GM10266 (cell line): ENCODE results near the gene PPP2R5A.
"Not testable (repeated sequence)": the region's sequence is repeated elsewhere in the genome, so short reads cannot be mapped to it uniquely, and the experiment has no call there.

ENCODE experiments used
- DNase-seq: peaks from one replicate; pipeline ENCODE4 v3.0.0; 2012; ENCODE audit errors: extremely low spot score
- CTCF ChIP-seq: IDR thresholded peaks from 2 replicates; pipeline ENCODE4 v1.5.1; 2012; ENCODE audit warnings: mild to moderate bottlenecking, low read depth; ENCODE audit not compliant: control insufficient read depth, insufficient read depth; ENCODE audit errors: missing control alignments

PPP2R5A gene

DNA sequence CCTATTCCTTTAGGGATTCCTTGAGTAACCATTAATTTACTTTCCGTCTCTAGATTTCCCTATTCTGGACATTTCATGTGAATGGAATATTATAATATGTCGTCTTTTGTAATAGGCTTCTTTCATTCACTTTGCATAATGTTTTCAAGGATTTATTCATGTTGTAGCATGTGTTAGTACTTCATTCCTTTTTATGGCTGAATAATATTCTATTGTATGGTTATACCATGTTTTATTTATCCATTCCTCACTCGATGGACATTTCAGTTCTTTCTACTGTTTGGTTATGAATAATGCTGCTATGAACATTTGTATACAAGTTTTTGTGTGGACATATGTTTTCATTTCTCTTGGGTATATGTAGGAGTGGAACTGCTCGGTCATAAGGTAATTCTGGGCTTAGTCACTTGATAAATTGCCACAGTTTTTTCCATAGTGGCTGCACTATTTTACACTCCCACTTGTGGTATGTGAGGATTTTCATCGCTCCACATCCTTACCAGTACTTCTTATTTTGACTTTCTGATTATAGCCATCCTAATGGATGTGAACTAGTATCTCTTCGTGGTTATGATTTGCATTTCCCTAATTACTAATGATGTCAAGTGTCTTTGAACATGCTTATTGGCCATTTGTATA, 17.7 kb downstream of the PPP2R5A start:
- no peak for TF ChIP-seq CTCF
- no peak for DNase-seq

DNA sequence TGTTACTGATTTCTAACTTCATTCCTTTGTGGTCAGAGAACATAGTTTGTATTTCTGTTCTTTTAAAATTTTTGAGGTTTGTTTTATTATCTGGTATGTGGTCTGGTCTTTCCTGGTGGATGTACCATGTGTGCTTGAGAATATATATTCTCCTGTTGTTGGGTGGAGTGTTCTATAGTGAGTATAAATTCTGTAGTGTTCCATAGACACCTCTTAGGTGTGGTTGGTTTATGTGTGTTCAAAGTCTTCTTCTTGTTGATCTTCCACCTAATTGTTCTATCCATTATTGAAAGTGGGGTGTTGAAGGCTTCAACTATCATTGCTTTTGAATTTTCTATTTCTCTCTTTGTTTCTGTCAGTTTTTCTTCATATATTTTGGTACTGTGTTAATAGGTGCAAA, 20.1 kb downstream of the PPP2R5A start:
- TF ChIP-seq CTCF = no peak
- DNase-seq = no peak

- DNase-seq = not testable (repeated sequence)
Measured at GRCh38 chr1:212305984-212306452, 20.8 kb downstream of the PPP2R5A start.

GRCh38 chr1:212309967-212310366, 24.8 kb downstream of the PPP2R5A start:
- no peak for DNase-seq
- no peak for TF ChIP-seq CTCF

DNA sequence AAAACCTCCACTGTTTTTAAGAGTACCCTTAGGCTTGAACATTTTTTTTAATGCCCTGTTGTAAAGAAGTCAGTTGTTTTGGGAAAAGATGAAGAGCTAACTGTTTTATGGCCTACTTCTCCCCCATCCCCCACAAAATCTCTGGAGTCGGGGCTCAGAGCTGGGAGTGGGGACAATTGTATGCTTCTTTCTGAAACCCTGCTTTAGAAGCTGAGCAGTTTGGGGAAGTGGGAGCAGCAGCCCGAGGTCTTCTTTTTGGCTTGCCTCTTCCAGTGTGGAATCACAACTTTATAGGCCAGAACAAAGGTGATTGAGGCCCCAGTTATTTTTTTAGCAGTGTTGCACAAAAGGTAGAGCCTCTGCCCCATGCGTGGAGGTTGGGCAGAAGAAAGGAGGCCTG, 25.2 kb downstream of the PPP2R5A start:
- no peak for DNase-seq

GRCh38 chr1:212311836-212312497, 26.8 kb downstream of the PPP2R5A start:
- TF ChIP-seq CTCF = no peak
- no peak for DNase-seq

More for the DNA sequence above, 25.2 kb downstream of the PPP2R5A start:
- TF ChIP-seq CTCF = no peak

GRCh38 chr1:212313616-212314015, 28.4 kb downstream of the PPP2R5A start:
- no peak for DNase-seq
- no peak for TF ChIP-seq CTCF
